HG02571 (cell line): Measurements from ENCODE around the gene SNX13.
"Not testable (repeated sequence)": the region's sequence is repeated elsewhere in the genome, so short reads cannot be mapped to it uniquely, and the experiment has no call there.

Source experiments
- ATAC-seq: cut with Tn5 transposase; IDR thresholded peaks from one replicate; pipeline ENCODE4 v1.9.1; 2021; ENCODE audit warnings: mild to moderate bottlenecking, moderate library complexity; ENCODE audit not compliant: unreplicated experiment

Gene SNX13

GRCh38 chr7:17913250-17913649 lies 27.0 kb downstream of the SNX13 start:
- no peak for ATAC-seq

GRCh38 chr7:17912536-17913235 lies 27.6 kb downstream of the SNX13 start:
- no peak for ATAC-seq

- no peak for ATAC-seq
These were observed 28.2 kb downstream of the SNX13 start for GRCh38 chr7:17912050-17912449.

- ATAC-seq: no peak
These were observed 29.9 kb downstream of the SNX13 start for GRCh38 chr7:17910377-17910776.

GRCh38 chr7:17909310-17909709 lies 31.0 kb downstream of the SNX13 start:
- not testable (repeated sequence) for ATAC-seq

GRCh38 chr7:17907014-17907413 lies 33.3 kb downstream of the SNX13 start:
- no peak for ATAC-seq

GRCh38 chr7:17903337-17903736 lies 37.0 kb downstream of the SNX13 start:
- no peak for ATAC-seq

GRCh38 chr7:17902599-17902998 lies 37.7 kb downstream of the SNX13 start:
- no peak for ATAC-seq

- no peak for ATAC-seq
These were observed 39.8 kb downstream of the SNX13 start for GRCh38 chr7:17900464-17900863.

- ATAC-seq: no peak
These were observed 42.2 kb downstream of the SNX13 start for GRCh38 chr7:17898111-17898510.

- no peak for ATAC-seq
These were observed 53.0 kb downstream of the SNX13 start for GRCh38 chr7:17887286-17887685.

- ATAC-seq: no peak
These were observed 57.6 kb downstream of the SNX13 start for GRCh38 chr7:17882685-17883084.

- ATAC-seq: no peak
These were observed 61.1 kb downstream of the SNX13 start for GRCh38 chr7:17879075-17879661.

- no peak for ATAC-seq
These were observed 61.7 kb downstream of the SNX13 start for GRCh38 chr7:17878627-17879026.

- ATAC-seq: no peak
These were observed 68.3 kb downstream of the SNX13 start for GRCh38 chr7:17871815-17872533.

- ATAC-seq: no peak
These were observed 69.9 kb downstream of the SNX13 start for GRCh38 chr7:17870406-17870805.

GRCh38 chr7:17863809-17864143 lies 76.5 kb downstream of the SNX13 start:
- ATAC-seq: no peak

- ATAC-seq: no peak
These were observed 77.0 kb downstream of the SNX13 start for GRCh38 chr7:17863095-17863808.

- ATAC-seq: no peak
These were observed 84.0 kb downstream of the SNX13 start for GRCh38 chr7:17856251-17856650.

GRCh38 chr7:17855202-17855601 lies 85.1 kb downstream of the SNX13 start:
- no peak for ATAC-seq

GRCh38 chr7:17854261-17855047 lies 85.8 kb downstream of the SNX13 start:
- ATAC-seq: no peak
